ENCODE measurements around the gene CD109. TPM values are rescaled to one million over a fixed set of nuclear protein-coding genes. Genes with fewer than 3 reads are reported as not detected.

Gene CD109
- total RNA-seq, 1 donor from 2014 or later = 0.69 TPM

- ATAC-seq (ENCODE audit: low read depth) = peak; percentile 90
- ChIA-PET CTCF (interaction anchor here (0.8 to 2.7 kb wide), 11 partner anchors 12 to 202 kb away, joined by 3 to 22 read pairs (median 5); partner anchors contain the start of gene CGAS), POLR2A (interaction anchor here (0.6 to 3.4 kb wide), 20 partner anchors 10 to 1950 kb away, joined by 3 to 110 read pairs (median 6); partner anchors contain the start of genes CGAS, COX7A2, EEF1A1 and MTO1)
- Mint-ChIP-seq H3K27ac (peak within 1 kb of the TSS; percentile 93), H3K4me3 (peak within 1 kb of the TSS; percentile 98), H3K4me1 (peaks cover 21% of the 10 kb centered on the region), H3K27me3 (no peaks in the 10 kb centered on the region), H3K9me3 (no peaks in the 10 kb centered on the region), H3K36me3 (ENCODE audit: low read depth) (peaks cover 16% of the 10 kb centered on the region)
- TF ChIP-seq, protein P1, sequence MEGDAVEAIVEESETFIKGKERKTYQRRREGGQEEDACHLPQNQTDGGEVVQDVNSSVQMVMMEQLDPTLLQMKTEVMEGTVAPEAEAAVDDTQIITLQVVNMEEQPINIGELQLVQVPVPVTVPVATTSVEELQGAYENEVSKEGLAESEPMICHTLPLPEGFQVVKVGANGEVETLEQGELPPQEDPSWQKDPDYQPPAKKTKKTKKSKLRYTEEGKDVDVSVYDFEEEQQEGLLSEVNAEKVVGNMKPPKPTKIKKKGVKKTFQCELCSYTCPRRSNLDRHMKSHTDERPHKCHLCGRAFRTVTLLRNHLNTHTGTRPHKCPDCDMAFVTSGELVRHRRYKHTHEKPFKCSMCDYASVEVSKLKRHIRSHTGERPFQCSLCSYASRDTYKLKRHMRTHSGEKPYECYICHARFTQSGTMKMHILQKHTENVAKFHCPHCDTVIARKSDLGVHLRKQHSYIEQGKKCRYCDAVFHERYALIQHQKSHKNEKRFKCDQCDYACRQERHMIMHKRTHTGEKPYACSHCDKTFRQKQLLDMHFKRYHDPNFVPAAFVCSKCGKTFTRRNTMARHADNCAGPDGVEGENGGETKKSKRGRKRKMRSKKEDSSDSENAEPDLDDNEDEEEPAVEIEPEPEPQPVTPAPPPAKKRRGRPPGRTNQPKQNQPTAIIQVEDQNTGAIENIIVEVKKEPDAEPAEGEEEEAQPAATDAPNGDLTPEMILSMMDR (IDR thresholded peaks at IDR 0.05) = no peak
- intact Hi-C loops (cut with micrococcal nuclease) = loop anchor here (1.0 to 5.0 kb wide), 12 partner anchors 21 to 1948 kb away; partner anchors contain the start of genes COX7A2, EEF1A1, KCNQ5 and SENP6
- peak; percentile 85 for DNase-seq
Observed at GRCh38 chr6:73653571-73654424, 42.2 kb upstream of the CD109 start, which contains the start of gene SLC17A5. TSS of gene SLC17A5 (minus strand) at chr6:73653992. CDS start at chr6:73653886, 106 bp downstream.

GRCh38 chr6:73655341-73655917, 40.6 kb upstream of the CD109 start:
- Mint-ChIP-seq H3K4me1 (peaks cover 21% of the 10 kb centered on the region), H3K4me3 (peak overlapping the region; percentile 98), H3K27ac (peak overlapping the region; percentile 93), H3K27me3 (no peaks in the 10 kb centered on the region), H3K36me3 (ENCODE audit: low read depth) (peaks cover 11% of the 10 kb centered on the region), H3K9me3 (no peaks in the 10 kb centered on the region)
- TF ChIP-seq, protein P1 (IDR thresholded peaks at IDR 0.05) = no peak
- no peak for DNase-seq
- no peak for ATAC-seq (ENCODE audit: low read depth)
- CTCF ChIA-PET = no interaction called here
- intact Hi-C loops (cut with micrococcal nuclease) = loop anchor here (2.0 kb wide), 2 partner anchors 19 to 75 kb away; no protein-coding TSS in a partner anchor
- POLR2A ChIA-PET = interaction anchor here (0.6 to 3.4 kb wide), 4 partner anchors 134 to 194 kb away, joined by 3 to 110 read pairs (median 5); partner anchors contain the start of genes EEF1A1 and MTO1

- Mint-ChIP-seq H3K27ac (no peak overlapping the region), H3K4me1 (peaks cover 21% of the 10 kb centered on the region), H3K27me3 (no peaks in the 10 kb centered on the region), H3K4me3 (no peak overlapping the region), H3K36me3 (ENCODE audit: low read depth) (peaks cover 8% of the 10 kb centered on the region), H3K9me3 (no peaks in the 10 kb centered on the region)
- DNase-seq = no peak
- ChIA-PET CTCF (no interaction called here), POLR2A (no interaction called here)
- intact Hi-C loops (cut with micrococcal nuclease) = no loop called here
- TF ChIP-seq, protein P1 (IDR thresholded peaks at IDR 0.05) = no peak
- ATAC-seq (ENCODE audit: low read depth) = no peak
Observed at GRCh38 chr6:73656531-73657145, 39.4 kb upstream of the CD109 start.

- H3K4me1 Mint-ChIP-seq = peaks cover 19% of the 10 kb centered on the region
- no peak overlapping the region for H3K27ac Mint-ChIP-seq
- H3K27me3 Mint-ChIP-seq = no peaks in the 10 kb centered on the region
- peaks cover 8% of the 10 kb centered on the region for H3K36me3 Mint-ChIP-seq (ENCODE audit: low read depth)
- DNase-seq (no peak), ATAC-seq (ENCODE audit: low read depth) (no peak)
- POLR2A ChIA-PET = no interaction called here
- TF ChIP-seq, protein P1 (IDR thresholded peaks at IDR 0.05) = no peak
- intact Hi-C loops (cut with micrococcal nuclease) = no loop called here
- H3K9me3 Mint-ChIP-seq = no peaks in the 10 kb centered on the region
- no peak overlapping the region for H3K4me3 Mint-ChIP-seq
- CTCF ChIA-PET = no interaction called here
Observed at GRCh38 chr6:73657201-73657600, 38.8 kb upstream of the CD109 start.

All from activated B cell treated with CpG ODN at 0.5 μM for 24 hours (primary cell).